HepG2 (cell line): ENCODE results near the gene RHOD. TPM values are rescaled to one million over a fixed set of nuclear protein-coding genes. Genes with fewer than 3 reads are reported as not detected.

Source experiments
- AFF4 ChIP-seq: sonication (generic); formaldehyde crosslinking; IDR thresholded peaks from 2 replicates; pipeline ENCODE4 v1.4.0; 2020; ENCODE audit warnings: missing genetic modification reagents
- AKNA ChIP-seq: sonication (generic); formaldehyde crosslinking; IDR thresholded peaks from 2 replicates; pipeline ENCODE4 v1.4.0; 2020; ENCODE audit warnings: missing genetic modification reagents, borderline replicate concordance
- BCL6 ChIP-seq: IDR thresholded peaks from 2 replicates; pipeline ENCODE4 v1.6.1; 2016; ENCODE audit warnings: missing genetic modification reagents, missing compliant biosample characterization
- GPN1 ChIP-seq: sonication (generic); formaldehyde crosslinking; IDR thresholded peaks from 2 replicates; pipeline ENCODE4 v1.5.1; 2020; ENCODE audit warnings: missing genetic modification reagents, borderline replicate concordance
- HOXA9 ChIP-seq: sonication (generic); formaldehyde crosslinking; IDR thresholded peaks from 2 replicates; pipeline ENCODE4 v1.8.1; 2022; ENCODE audit warnings: missing genetic modification reagents, mild to moderate bottlenecking, moderate library complexity, borderline replicate concordance
- MAZ ChIP-seq, 2 experiments: sonication (generic) in 1 of 2; formaldehyde crosslinking in 1 of 2; IDR thresholded peaks; 2 replicates each; pipeline versions ENCODE4 v1.5.0 to v1.6.1; 2012 to 2020; ENCODE audit warnings: low read depth in 2 of 2, mild to moderate bottlenecking in 2 of 2, borderline replicate concordance in 1 of 2, improper control_type of control experiment in 1 of 2, low read length in 1 of 2, missing genetic modification reagents in 1 of 2, moderate library complexity in 1 of 2
- MXD1 ChIP-seq: sonication (generic); formaldehyde crosslinking; IDR thresholded peaks from 2 replicates; pipeline ENCODE4 v1.4.0; 2020; ENCODE audit warnings: mild to moderate bottlenecking, missing genetic modification reagents
- MYPOP ChIP-seq: sonication (generic); formaldehyde crosslinking; IDR thresholded peaks from 2 replicates; pipeline ENCODE4 v1.8.1; 2023; ENCODE audit warnings: mild to moderate bottlenecking, moderate library complexity, missing genetic modification reagents
- TFDP2 ChIP-seq: sonication (generic); formaldehyde crosslinking; IDR thresholded peaks from 2 replicates; pipeline ENCODE4 v1.4.0; 2020; ENCODE audit warnings: missing genetic modification reagents
- ZC3H13 ChIP-seq: sonication (generic); formaldehyde crosslinking; IDR thresholded peaks from 2 replicates; pipeline ENCODE4 v1.8.1; 2023; ENCODE audit warnings: mild to moderate bottlenecking, missing genetic modification reagents, moderate library complexity
- ZNF777 ChIP-seq: sonication (generic); formaldehyde crosslinking; IDR thresholded peaks from 2 replicates; pipeline ENCODE4 v1.4.0; 2020; ENCODE audit warnings: missing genetic modification reagents
- polyA plus RNA-seq, 8 experiments: library from polyadenylated mRNA; depleted of rRNA in 3 of 8; stranded (reverse) in 7 of 8; unstranded in 1 of 8; fragments of >200 nt; fragmentation: Illumina TruSeq in 4 of 8; extraction: Trizol in 4 of 8; gene quantifications; 2 replicates each; pipeline versions ENCODE4 v1.2.1 to v1.2.3, GENCODE V29; 2011 to 2016; ENCODE audit warnings: low read depth in 4 of 8, missing spikeins in 1 of 8, mixed read lengths in 1 of 8; ENCODE audit not compliant: insufficient read depth in 1 of 8
- total RNA-seq, 5 experiments: library from RNA; depleted of rRNA; stranded (reverse); fragments of >200 nt; fragmentation: Illumina TruSeq; extraction: Trizol; gene quantifications; 2 replicates each; pipeline ENCODE4 v1.2.3, GENCODE V29; 2016; ENCODE audit warnings: low read depth in 1 of 5

RHOD gene
- total and polyA plus RNA-seq, 2 of the 13 experiments (the other 11 are each of a cell fraction or from before 2014, with no cell fraction given) = 0.27 to 0.98 TPM

- no peak for TF ChIP-seq MAZ (IDR thresholded peaks at IDR 0.05; ENCODE audit: borderline replicate concordance, low read depth, low read length)
- TF ChIP-seq MAZ (CRISPR knock-in tag; IDR thresholded peaks at IDR 0.05; ENCODE audit: low read depth) = peak; percentile 62; the same call in 1 of the 2 replicates
- no peak for TF ChIP-seq TFDP2 (CRISPR knock-in tag)
- TF ChIP-seq ZNF777 (CRISPR knock-in tag) = peak; percentile 89
- TF ChIP-seq BCL6 (CRISPR knock-in tag) = 0 out of 2 replicates have a peak, but pooled peaks have one; percentile 7
- no peak for TF ChIP-seq GPN1 (CRISPR knock-in tag)
- no peak for TF ChIP-seq AFF4 (CRISPR knock-in tag)
- no peak for TF ChIP-seq HOXA9 (CRISPR knock-in tag)
- 0 out of 2 replicates have a peak, but pooled peaks have one; percentile 39 for TF ChIP-seq MYPOP (CRISPR knock-in tag)
- no peak for TF ChIP-seq MXD1 (CRISPR knock-in tag)
- TF ChIP-seq AKNA (CRISPR knock-in tag) = no peak
- TF ChIP-seq ZC3H13 (CRISPR knock-in tag) = no peak
Observed at GRCh38 chr11:67056267-67057204, at the start of gene RHOD (continued).
